ENCODE results near the gene PPIL4.

DNA sequence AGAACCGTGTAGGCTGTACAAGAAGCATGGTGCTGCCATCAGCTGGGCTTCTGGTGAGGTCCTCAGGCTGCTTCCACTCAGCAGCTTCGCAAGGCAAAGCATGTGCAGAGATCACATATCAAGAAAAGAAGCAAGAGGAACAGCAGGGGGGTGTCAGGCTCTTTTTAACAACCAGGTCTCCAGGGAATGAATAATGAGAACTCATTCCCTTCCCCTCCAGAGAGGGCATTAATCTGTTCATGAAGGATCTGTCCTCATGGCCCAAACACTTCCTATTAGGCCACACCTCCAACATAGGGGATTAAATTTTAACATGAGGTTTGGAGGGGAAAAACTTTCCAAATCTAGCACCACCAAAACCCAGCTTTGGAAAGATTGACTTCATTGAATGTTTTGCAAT lies 40.3 kb upstream of the PPIL4 start:
- TF ChIP-seq, protein P1, sequence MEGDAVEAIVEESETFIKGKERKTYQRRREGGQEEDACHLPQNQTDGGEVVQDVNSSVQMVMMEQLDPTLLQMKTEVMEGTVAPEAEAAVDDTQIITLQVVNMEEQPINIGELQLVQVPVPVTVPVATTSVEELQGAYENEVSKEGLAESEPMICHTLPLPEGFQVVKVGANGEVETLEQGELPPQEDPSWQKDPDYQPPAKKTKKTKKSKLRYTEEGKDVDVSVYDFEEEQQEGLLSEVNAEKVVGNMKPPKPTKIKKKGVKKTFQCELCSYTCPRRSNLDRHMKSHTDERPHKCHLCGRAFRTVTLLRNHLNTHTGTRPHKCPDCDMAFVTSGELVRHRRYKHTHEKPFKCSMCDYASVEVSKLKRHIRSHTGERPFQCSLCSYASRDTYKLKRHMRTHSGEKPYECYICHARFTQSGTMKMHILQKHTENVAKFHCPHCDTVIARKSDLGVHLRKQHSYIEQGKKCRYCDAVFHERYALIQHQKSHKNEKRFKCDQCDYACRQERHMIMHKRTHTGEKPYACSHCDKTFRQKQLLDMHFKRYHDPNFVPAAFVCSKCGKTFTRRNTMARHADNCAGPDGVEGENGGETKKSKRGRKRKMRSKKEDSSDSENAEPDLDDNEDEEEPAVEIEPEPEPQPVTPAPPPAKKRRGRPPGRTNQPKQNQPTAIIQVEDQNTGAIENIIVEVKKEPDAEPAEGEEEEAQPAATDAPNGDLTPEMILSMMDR (IDR thresholded peaks at IDR 0.05), result no peak
- TF ChIP-seq POLR2A (IDR thresholded peaks at IDR 0.05), result no peak
